ENCODE data around the gene MAP2K1. TPM values are rescaled to one million over a fixed set of nuclear protein-coding genes. Genes with fewer than 3 reads are reported as not detected.

Gene MAP2K1
- total RNA-seq, 1 donor from 2014 or later = 21.2 TPM

DNA sequence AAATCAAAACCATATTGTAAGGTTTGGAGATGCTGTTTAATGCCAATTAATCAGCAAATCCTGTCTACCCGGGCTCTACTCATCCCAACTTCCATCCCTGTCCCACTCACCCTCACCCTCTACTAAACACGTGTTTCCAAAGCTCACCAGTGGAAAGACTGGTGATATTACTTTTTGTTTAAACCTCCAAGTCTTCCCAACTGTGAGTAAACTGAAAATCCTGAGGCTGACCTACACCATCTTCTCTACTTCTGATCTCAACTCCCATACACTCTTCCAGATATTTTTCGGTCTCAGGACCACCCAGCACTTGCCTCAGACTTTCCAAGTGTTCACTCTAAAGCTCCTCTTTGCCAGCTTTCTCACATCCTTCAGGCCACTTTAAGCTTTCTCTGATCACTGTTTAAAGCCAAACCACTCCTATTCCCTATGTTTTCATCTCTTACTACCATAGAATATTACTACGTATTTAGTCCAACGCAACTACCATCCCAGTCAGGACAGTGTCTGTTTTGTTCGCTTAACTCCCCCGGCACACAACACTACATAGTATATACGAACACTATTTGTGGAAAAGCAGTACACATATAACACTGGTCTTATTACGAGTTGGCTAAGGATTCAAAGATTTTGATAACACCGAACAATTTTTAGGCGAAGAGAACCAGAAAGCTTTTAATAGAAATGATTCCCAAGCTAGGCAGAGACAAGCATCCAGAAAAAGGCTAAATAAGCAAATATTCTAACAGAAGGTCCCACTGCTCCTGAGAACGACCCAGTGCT, 117.3 kb downstream of the MAP2K1 start:
- intact Hi-C loops (cut with DNase I) = loop anchor here (2.0 to 10.0 kb wide), 5 partner anchors 117 to 712 kb away; partner anchors contain the start of genes DENND4A, MAP2K1, SMAD6 and TIPIN
- TF ChIP-seq, protein P1, sequence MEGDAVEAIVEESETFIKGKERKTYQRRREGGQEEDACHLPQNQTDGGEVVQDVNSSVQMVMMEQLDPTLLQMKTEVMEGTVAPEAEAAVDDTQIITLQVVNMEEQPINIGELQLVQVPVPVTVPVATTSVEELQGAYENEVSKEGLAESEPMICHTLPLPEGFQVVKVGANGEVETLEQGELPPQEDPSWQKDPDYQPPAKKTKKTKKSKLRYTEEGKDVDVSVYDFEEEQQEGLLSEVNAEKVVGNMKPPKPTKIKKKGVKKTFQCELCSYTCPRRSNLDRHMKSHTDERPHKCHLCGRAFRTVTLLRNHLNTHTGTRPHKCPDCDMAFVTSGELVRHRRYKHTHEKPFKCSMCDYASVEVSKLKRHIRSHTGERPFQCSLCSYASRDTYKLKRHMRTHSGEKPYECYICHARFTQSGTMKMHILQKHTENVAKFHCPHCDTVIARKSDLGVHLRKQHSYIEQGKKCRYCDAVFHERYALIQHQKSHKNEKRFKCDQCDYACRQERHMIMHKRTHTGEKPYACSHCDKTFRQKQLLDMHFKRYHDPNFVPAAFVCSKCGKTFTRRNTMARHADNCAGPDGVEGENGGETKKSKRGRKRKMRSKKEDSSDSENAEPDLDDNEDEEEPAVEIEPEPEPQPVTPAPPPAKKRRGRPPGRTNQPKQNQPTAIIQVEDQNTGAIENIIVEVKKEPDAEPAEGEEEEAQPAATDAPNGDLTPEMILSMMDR (IDR thresholded peaks at IDR 0.05) = no peak
- Histone ChIP-seq H3K27ac (peak overlapping the region; percentile 93 to 96), H3K36me3 (peaks cover 41 to 43% of the 10 kb centered on the region in 2 donors), H3K27me3 (no peaks in the 10 kb centered on the region), H3K4me3 (peak overlapping the region; percentile 82 to 87), H3K9me3 (no peaks in the 10 kb centered on the region), H3K4me1 (peaks cover 9 to 21% of the 10 kb centered on the region in 2 donors)
- DNase-seq (ENCODE audit: low spot score in 2 of 2) = no peak

DNA sequence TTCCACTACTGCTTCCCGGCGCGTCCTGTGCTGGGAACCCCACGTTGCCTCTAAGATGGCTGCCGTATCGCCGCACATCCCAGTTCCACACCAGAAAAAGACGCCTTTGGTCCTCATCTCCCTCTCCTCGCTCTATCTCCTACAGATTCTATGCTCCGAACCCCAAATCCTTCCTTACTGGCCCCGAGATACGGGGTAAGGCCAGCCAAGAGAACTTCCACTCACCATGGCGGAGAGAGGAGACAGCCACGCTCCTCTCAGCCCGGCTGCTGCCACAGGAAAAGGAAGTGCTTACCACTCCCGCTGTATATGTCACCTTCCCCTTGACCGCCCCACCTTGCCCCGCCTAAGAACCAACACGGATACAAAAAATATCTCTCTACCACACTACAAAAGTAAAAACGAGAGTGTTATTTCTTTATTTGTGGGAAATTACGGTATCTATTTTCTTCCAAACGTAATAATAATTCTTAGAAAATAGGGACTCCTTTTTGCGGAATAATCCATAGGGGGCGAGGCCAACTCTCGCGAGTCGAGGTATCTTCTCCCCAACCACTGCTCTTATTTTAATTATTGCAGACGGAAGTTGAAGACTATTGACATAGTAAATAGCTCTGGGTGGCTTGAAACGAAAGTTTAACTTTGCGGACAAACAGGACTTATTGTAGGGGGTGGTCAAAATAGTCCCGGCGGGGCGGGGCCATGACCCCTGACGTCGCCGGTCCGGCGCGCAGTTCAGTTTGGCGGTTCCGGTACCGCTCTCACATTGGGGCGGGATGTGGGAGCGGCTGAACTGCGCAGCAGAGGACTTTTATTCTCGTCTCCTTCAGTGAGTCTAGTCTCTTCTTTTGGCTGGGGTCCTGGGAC, 118.1 kb downstream of the MAP2K1 start, which contains the start of the genes RPL4 and ZWILCH:
RPL4 (minus strand) TSS at position 293 of the 867 bp plus-strand sequence; CDS start at position 228, 65 bp downstream.
ZWILCH (plus strand) TSS at position 764 of the 867 bp plus-strand sequence; CDS start at position 777, 13 bp downstream.
- intact Hi-C loops (cut with DNase I) = loop anchor here (1.0 to 10.0 kb wide), 6 partner anchors 7 to 712 kb away; partner anchors contain the start of genes DENND4A, MAP2K1, SMAD6 and SNAPC5
- peak within 1 kb of the TSS; percentile 93 to 96 for H3K27ac ChIP-seq
- H3K36me3 ChIP-seq = peaks cover 33 to 35% of the 10 kb centered on the region in 2 donors
- TF ChIP-seq, protein P1 (IDR thresholded peaks at IDR 0.05) = no peak
- H3K9me3 ChIP-seq = no peaks in the 10 kb centered on the region
- no peaks in the 10 kb centered on the region for H3K27me3 ChIP-seq
- H3K4me3 ChIP-seq = peak within 1 kb of the TSS; percentile 82 to 87
- peak; percentile 22 to 89 for DNase-seq (ENCODE audit: low spot score in 2 of 2)
- peaks cover 9 to 21% of the 10 kb centered on the region in 2 donors for H3K4me1 ChIP-seq

DNA sequence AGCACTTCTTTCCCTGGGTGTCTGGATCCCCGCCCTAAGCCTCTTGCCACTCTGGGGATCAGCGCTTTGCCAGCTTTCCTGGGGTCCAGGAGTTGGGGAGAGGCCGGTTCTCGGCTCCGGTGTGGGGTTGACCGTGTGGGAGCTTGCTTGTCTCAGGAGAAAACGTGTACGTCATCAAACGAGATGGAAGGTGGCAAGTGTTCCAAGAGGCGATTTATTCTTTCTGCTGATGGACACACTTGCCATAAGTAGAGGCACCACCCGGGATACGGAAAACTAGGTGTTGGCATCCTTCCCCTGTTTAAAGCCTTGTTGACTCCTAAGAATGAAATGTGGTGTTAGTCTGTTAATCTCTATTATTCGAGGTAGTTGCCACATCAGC, 118.7 kb downstream of the MAP2K1 start:
- peak overlapping the region; percentile 93 to 96 for H3K27ac ChIP-seq
- intact Hi-C loops (cut with DNase I) = loop anchor here (1.0 to 10.0 kb wide), 5 partner anchors 8 to 349 kb away; partner anchors contain the start of genes MAP2K1, SMAD6, SNAPC5 and TIPIN
- H3K9me3 ChIP-seq = no peaks in the 10 kb centered on the region
- H3K27me3 ChIP-seq = no peaks in the 10 kb centered on the region
- TF ChIP-seq, protein P1 (IDR thresholded peaks at IDR 0.05) = no peak
- H3K36me3 ChIP-seq = peaks cover 27 to 28% of the 10 kb centered on the region in 2 donors
- peaks cover 9 to 21% of the 10 kb centered on the region in 2 donors for H3K4me1 ChIP-seq
- no peak for DNase-seq (ENCODE audit: low spot score in 2 of 2)
- H3K4me3 ChIP-seq = peak overlapping the region; percentile 82 to 87

DNA sequence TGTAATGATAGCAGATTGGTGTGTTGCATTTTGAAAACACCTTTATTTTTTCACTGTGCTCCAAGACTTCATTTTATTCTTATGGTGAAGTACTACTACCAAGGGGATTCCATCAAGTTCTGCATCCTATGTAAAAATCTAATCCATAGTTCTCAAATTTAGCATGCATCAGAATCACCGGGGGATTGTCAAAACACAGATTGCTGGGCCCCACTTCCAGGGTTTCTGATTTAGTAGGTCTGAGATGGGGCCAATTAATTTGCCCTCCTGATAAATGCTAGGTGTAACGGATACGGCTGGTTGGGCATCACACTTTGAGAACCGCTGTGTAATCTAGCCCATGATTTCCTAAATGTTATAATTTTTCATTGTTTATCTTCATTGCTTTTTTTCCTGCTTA, 119.1 kb downstream of the MAP2K1 start:
- Histone ChIP-seq H3K27ac (peak overlapping the region; percentile 93 to 96), H3K36me3 (peaks cover 23 to 24% of the 10 kb centered on the region in 2 donors), H3K9me3 (no peaks in the 10 kb centered on the region), H3K4me1 (peaks cover 9 to 21% of the 10 kb centered on the region in 2 donors), H3K27me3 (no peaks in the 10 kb centered on the region), H3K4me3 (peak overlapping the region; percentile 82 to 87)
- TF ChIP-seq, protein P1 (IDR thresholded peaks at IDR 0.05) = no peak
- intact Hi-C loops (cut with DNase I) = loop anchor here (1.0 to 10.0 kb wide), 5 partner anchors 9 to 349 kb away; partner anchors contain the start of genes MAP2K1, SMAD6, SNAPC5 and TIPIN
- no peak for DNase-seq (ENCODE audit: low spot score in 2 of 2)

DNA sequence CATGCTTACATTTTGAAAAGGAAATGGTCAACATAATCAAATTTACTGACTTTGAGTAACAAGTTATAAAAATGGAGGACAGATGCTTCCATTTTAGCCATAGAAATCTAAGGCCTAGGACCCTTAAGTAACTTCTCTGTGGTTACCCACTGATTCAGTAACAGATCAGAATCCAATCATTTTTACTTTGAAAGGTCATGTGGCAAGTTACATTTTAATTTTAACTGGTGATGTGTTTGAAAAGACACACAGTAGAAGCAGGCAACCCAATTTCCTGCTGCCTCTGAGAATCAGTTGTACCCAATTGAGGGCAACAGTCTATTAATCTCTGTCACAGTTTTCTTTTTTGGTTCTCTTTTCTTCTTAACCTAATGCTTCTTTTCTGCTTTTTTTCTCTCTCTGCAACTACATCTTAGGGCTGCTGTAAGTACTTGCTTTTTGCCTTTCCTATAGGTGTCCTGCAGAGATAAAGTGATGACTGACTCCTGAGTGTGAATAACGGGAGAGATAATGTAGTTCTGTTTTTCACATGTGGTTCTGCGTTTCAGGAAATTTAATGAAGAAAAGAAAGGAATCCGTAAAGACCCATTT, 121.7 kb downstream of the MAP2K1 start:
- no peak for DNase-seq (ENCODE audit: low spot score in 2 of 2)
- H3K36me3 ChIP-seq = peaks cover 0 to 3% of the 10 kb centered on the region in 2 donors
- TF ChIP-seq, protein P1 (IDR thresholded peaks at IDR 0.05) = no peak
- H3K4me3 ChIP-seq = no peak overlapping the region
- H3K27ac ChIP-seq = no peak overlapping the region
- no peaks in the 10 kb centered on the region for H3K9me3 ChIP-seq
- H3K27me3 ChIP-seq = no peaks in the 10 kb centered on the region
- peaks cover 5 to 12% of the 10 kb centered on the region in 2 donors for H3K4me1 ChIP-seq
- intact Hi-C loops (cut with DNase I) = loop anchor here (10.0 kb wide), 2 partner anchors 196 to 346 kb away; partner anchors contain the start of gene SMAD6

Data from ascending aorta (tissue), 2 donors.